Colonic mucosa (tissue), 4 donors: ENCODE data around the gene BCS1L. TPM values are rescaled to one million over a fixed set of nuclear protein-coding genes. Genes with fewer than 3 reads are reported as not detected.

Experiments used
- DNase-seq: peaks from one replicate; pipeline ENCODE4 v3.0.0-alpha.2; 2020
- H3K27ac ChIP-seq: fragments of 200-600 bp; one replicate; pipeline ENCODE4 v1.8.0; 2021
- H3K27me3 ChIP-seq: fragments of 200-600 bp; one replicate; pipeline ENCODE4 v1.8.0; 2021
- H3K36me3 ChIP-seq: fragments of 200-600 bp; one replicate; pipeline ENCODE4 v1.8.0; 2021
- H3K4me1 ChIP-seq: fragments of 200-600 bp; one replicate; pipeline ENCODE4 v1.8.0; 2021; ENCODE audit warnings: mild to moderate bottlenecking
- H3K4me3 ChIP-seq: fragments of 200-600 bp; one replicate; pipeline ENCODE4 v1.8.0; 2021
- H3K9ac ChIP-seq, 2 donors: one replicate each; pipeline ENCODE4 v1.7.0; 2013; ENCODE audit warnings: control low read depth in 2 of 2, low read depth in 2 of 2, low read length in 2 of 2
- H3K9me3 ChIP-seq: fragments of 200-600 bp; one replicate; pipeline ENCODE4 v1.8.0; 2021
- intact Hi-C: fragments of 100-400 bp; cut with DNase I; formaldehyde crosslinking; loops from one replicate; pipeline ENCODE4 v1.14.1; 2022
- total RNA-seq, 2 donors: library from RNA; stranded (reverse); fragmentation: NEBNext Ultra II Directional in 1 of 2; extraction: Animal tissue kit (Norgen Biotek cat#: 25700) in 1 of 2; gene quantifications; one replicate each; pipeline ENCODE4 v1.2.1, GENCODE V29; 2021
- TF ChIP-seq, protein P1 (sequence below): fragments of 200-600 bp; IDR thresholded peaks from one replicate; pipeline ENCODE4 v1.8.0; 2022; ENCODE audit warnings: antibody characterized with exemption, mild to moderate bottlenecking
- donor health status: healthy.
- donor health status: DM: no; HTN: no; CAD: no.
- donor health status: DM: no; HTN: no; CAD: no.

The BCS1L gene
- total RNA-seq, 2 donors from 2014 or later = 21.7 to 63.7 TPM

DNA sequence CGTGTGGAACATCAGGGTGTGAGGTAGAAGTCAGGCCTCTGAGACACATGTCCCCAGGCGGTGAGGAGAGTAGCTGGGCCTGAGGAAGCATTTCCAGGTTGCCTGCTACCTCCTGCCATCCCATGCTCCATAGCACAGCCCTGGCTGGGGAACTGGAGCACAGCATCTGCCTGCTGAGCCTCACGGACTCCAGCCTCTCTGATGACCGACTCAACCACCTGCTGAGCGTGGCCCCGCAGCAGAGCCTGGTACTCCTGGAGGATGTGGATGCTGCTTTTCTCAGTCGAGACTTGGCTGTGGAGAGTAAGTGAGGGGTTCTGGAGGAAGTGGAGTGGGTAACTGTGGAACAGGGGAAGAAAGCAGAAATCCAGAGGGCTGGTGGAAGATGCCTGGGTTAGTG, 2.9 kb downstream of the BCS1L start:
- Histone ChIP-seq H3K36me3 (peaks cover 4% of the 10 kb centered on the region), H3K9me3 (no peaks in the 10 kb centered on the region), H3K9ac (no peak overlapping the region), H3K4me3 (no peak overlapping the region), H3K27me3 (no peaks in the 10 kb centered on the region), H3K27ac (no peak overlapping the region), H3K4me1 (peaks cover 8% of the 10 kb centered on the region)
- intact Hi-C loops = no loop called here
- TF ChIP-seq, protein P1, sequence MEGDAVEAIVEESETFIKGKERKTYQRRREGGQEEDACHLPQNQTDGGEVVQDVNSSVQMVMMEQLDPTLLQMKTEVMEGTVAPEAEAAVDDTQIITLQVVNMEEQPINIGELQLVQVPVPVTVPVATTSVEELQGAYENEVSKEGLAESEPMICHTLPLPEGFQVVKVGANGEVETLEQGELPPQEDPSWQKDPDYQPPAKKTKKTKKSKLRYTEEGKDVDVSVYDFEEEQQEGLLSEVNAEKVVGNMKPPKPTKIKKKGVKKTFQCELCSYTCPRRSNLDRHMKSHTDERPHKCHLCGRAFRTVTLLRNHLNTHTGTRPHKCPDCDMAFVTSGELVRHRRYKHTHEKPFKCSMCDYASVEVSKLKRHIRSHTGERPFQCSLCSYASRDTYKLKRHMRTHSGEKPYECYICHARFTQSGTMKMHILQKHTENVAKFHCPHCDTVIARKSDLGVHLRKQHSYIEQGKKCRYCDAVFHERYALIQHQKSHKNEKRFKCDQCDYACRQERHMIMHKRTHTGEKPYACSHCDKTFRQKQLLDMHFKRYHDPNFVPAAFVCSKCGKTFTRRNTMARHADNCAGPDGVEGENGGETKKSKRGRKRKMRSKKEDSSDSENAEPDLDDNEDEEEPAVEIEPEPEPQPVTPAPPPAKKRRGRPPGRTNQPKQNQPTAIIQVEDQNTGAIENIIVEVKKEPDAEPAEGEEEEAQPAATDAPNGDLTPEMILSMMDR = no peak
- DNase-seq = no peak

DNA sequence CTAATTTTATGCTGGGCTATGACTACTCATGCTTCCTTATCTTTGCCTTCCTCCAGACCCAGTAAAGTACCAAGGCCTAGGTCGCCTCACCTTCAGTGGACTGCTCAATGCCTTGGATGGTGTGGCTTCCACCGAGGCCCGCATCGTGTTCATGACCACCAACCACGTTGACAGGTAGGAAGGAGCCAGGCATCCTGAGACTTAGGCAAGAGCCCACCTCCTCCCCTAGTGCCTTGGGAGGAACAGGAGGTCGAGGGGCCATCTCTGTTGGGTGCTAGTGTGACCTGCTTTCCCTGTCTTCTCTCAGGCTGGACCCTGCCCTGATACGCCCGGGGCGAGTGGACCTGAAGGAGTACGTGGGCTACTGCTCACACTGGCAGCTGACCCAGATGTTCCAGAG, 3.3 kb downstream of the BCS1L start:
- TF ChIP-seq, protein P1 = no peak
- Histone ChIP-seq H3K4me1 (peaks cover 8% of the 10 kb centered on the region), H3K27me3 (no peaks in the 10 kb centered on the region), H3K27ac (no peak overlapping the region), H3K4me3 (no peak overlapping the region), H3K36me3 (peaks cover 4% of the 10 kb centered on the region), H3K9me3 (no peaks in the 10 kb centered on the region), H3K9ac (no peak overlapping the region)
- intact Hi-C loops = no loop called here
- DNase-seq = no peak

DNA sequence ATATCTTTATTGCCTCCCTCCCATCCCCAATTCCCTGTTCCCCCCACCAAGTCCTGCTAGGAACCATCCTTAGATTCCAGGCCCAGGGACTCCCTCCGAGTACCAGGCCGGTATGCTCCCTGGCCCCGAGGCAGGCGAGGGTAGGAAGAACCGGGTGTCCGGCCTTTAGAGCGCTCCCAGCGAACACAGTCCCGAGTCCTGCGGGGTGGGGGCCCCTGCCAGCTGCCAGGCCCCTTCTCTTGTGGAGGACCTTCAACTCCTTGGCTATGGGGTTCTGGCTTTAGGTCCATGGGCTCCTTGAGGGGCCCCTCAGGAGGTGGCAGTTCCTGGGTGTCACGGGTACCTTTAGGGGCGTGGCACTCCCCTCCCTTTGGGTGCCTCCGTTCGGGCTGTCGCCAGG, 4.4 kb downstream of the BCS1L start:
- no peak overlapping the region for H3K27ac ChIP-seq
- H3K27me3 ChIP-seq = no peaks in the 10 kb centered on the region
- H3K36me3 ChIP-seq = peaks cover 4% of the 10 kb centered on the region
- no peaks in the 10 kb centered on the region for H3K9me3 ChIP-seq
- H3K4me3 ChIP-seq = no peak overlapping the region
- DNase-seq = no peak
- no peak overlapping the region for H3K9ac ChIP-seq
- H3K4me1 ChIP-seq = peaks cover 8% of the 10 kb centered on the region
- TF ChIP-seq, protein P1 = no peak
- intact Hi-C loops = no loop called here

DNA sequence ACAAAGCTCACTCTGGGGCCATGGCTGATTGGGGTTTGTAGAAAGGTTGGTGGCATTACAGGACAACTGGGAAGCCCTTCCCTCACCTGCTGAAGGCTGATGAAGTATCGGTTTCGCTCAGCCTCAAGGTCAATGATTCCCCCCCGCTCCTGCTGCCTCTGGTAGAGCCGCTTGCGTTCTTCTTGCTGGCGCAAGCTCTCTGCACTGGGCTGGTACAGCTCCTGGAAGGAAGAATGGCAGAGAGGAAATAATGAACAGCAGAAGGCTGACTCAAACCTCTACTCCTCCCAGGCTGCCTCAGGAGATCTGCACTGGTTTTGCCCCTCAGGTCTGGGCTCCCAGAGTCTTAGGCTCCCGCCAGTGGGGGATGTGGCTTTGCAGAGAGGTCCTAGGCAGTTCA, 5.2 kb downstream of the BCS1L start:
- intact Hi-C loops = no loop called here
- peaks cover 4% of the 10 kb centered on the region for H3K36me3 ChIP-seq
- TF ChIP-seq, protein P1 = no peak

DNA sequence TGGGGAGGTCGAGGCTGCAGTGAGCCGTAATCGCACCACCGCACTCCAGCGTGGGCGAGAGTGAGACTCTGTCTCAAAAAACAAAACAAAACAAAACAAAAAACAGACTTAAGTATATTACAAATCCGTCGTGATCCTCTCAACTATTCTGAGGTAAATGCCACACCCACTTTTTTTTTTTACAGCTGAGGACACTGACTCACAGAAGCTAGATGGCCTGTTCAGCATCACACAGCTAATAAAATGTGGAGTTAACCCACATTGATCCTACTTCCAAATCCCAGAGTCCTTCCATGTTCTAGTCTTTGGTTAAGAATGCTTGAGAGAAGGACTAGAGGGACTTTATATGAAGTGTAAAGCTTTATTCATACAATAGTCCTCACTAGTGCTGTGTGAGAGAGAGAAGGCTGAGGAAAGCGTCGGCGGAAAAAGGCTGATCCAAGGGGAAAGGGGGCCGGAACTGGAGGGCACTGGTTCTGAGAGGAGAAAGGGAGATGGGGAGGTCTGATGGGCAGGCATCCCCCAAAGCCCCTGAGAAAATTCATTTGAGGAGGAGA, 11.7 kb downstream of the BCS1L start:
- H3K9ac ChIP-seq = peak overlapping the region; percentile 71 to 79
- no peaks in the 10 kb centered on the region for H3K9me3 ChIP-seq
- no peak for DNase-seq
- peaks cover under 1% of the 10 kb centered on the region for H3K36me3 ChIP-seq
- peak overlapping the region; percentile 72 for H3K4me3 ChIP-seq
- no peaks in the 10 kb centered on the region for H3K27me3 ChIP-seq
- TF ChIP-seq, protein P1 = no peak
- H3K4me1 ChIP-seq = peaks cover 10% of the 10 kb centered on the region
- H3K27ac ChIP-seq = peak overlapping the region; percentile 51
- intact Hi-C loops = no loop called here

More for the DNA sequence above, 5.2 kb downstream of the BCS1L start:
- Histone ChIP-seq H3K27me3 (no peaks in the 10 kb centered on the region), H3K9me3 (no peaks in the 10 kb centered on the region), H3K27ac (no peak overlapping the region), H3K9ac (no peak overlapping the region), H3K4me3 (no peak overlapping the region), H3K4me1 (peaks cover 8% of the 10 kb centered on the region)
- no peak for DNase-seq
